GM12891 (cell line): Measurements from ENCODE around the gene FBXL13.

Source experiments
- DNase-seq: peaks from one replicate; pipeline ENCODE4 v3.0.0; 2011; ENCODE audit warnings: low spot score; ENCODE audit not compliant: insufficient read length
- FAIRE-seq: peaks from 2 replicates; lab custom pipeline; 2011; peaks lifted over from hg19 to GRCh38; lab: Jason Lieb, UNC
- PAX5 ChIP-seq: IDR thresholded peaks from 2 replicates; pipeline ENCODE4 v1.6.1; 2011; ENCODE audit warnings: low read length, moderate library complexity, mild to moderate bottlenecking; ENCODE audit not compliant: insufficient read depth, severe bottlenecking
- POLR2A ChIP-seq: IDR thresholded peaks from 2 replicates; pipeline ENCODE4 v1.6.1; 2011; ENCODE audit warnings: low read depth, low read length, control low read depth
- POLR2AphosphoS5 ChIP-seq: IDR thresholded peaks from 2 replicates; pipeline ENCODE4 v1.6.1; 2011; ENCODE audit warnings: low read depth, low read length, control low read depth
- POU2F2 ChIP-seq: IDR thresholded peaks from 2 replicates; pipeline ENCODE4 v1.6.1; 2011; ENCODE audit warnings: low read depth, mild to moderate bottlenecking, control low read depth, low read length, moderate library complexity
- SPI1 ChIP-seq: IDR thresholded peaks from 2 replicates; pipeline ENCODE4 v1.6.1; 2011; ENCODE audit warnings: low read depth, low read length, control low read depth
- TAF1 ChIP-seq: IDR thresholded peaks from 2 replicates; pipeline ENCODE4 v1.6.1; 2011; ENCODE audit warnings: low read depth, low read length, control low read depth

Gene FBXL13

DNA sequence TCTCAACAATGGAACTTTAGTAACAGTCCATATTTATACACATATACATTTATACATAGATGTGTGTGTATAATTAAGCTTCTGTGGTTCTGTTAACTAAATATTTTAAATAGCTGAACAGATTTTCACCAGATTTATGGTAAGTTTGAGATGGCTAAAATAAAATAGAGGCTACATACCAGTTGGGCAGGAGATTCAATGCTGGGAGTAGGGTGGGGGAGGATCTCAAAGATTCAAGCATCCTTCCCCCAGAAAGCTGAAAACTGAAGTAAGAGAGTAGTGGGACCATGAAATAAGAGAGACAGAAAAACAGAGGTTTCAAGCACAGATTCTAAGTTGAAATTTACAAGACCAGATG lies 147.8 kb downstream of the FBXL13 start:
- no peak for FAIRE-seq

DNA sequence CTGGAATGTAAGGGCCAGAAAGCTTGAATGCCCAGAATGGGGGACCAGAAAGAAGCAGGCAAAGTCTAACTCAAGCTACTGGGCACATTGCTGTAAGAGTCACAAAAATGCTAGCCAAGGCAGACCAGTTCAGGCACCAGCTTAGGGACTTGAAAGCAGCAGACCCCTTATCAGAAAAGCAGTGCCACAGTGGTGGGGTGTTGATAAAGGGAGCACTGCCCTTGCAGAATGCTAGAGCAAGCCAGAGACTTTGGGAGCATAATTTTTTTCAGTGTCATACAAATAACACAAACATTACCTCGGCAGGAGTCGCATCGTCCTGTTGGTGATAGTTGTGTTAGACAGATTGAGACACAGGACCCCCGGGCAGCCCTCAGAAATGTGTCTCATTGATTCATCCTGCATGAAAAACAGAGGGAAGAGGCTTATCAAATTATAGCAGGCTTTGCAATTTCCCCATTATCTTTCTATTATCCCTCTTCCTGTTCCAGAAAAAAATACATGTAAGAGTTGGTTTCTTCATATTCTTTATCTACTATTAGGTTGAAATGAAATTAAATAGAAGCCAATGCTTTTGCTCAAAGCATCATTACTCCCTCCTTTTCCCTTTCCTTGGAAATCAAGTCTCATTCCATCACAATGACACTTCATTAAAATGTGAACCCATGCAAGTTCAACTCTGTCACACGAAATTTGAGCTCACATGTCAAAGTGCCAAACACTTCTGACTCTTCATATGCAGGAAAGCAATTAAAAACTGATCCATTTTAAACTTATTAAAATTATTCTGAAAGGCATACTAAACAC lies 148.4 kb downstream of the FBXL13 start:
- DNase-seq (no peak), FAIRE-seq (no peak)
- TF ChIP-seq SPI1 = no peak
- TF ChIP-seq POLR2AphosphoS5 = no peak
- no peak for TF ChIP-seq TAF1
- TF ChIP-seq POLR2A = no peak
- TF ChIP-seq PAX5 = no peak
- no peak for TF ChIP-seq POU2F2

More for the DNA sequence above, 147.8 kb downstream of the FBXL13 start:
- DNase-seq = no peak
- no peak for TF ChIP-seq PAX5
- TF ChIP-seq POU2F2 = no peak
- no peak for TF ChIP-seq TAF1
- no peak for TF ChIP-seq POLR2AphosphoS5
- TF ChIP-seq SPI1 = no peak

DNA sequence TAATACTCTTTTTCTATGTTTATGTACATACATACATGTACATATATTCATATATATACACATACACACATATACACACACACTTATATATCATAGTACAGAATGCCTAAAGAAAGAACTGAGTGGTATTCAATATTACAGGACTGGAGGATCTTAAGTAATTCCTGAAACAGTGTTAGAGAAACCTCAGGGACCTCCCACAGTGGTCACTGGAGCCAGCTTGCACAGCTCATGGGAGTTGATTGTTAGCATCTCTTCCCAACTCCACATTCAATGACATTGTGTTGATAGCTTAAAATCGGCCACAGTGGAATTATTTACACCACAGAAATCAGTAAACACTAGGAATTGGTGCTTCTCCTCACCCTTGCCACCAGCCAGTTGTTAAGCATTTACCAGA lies 155.8 kb downstream of the FBXL13 start:
- TF ChIP-seq POLR2A (no peak), TAF1 (no peak), SPI1 (no peak), POLR2AphosphoS5 (no peak), POU2F2 (no peak), PAX5 (no peak)
- FAIRE-seq (no peak), DNase-seq (no peak)

DNA sequence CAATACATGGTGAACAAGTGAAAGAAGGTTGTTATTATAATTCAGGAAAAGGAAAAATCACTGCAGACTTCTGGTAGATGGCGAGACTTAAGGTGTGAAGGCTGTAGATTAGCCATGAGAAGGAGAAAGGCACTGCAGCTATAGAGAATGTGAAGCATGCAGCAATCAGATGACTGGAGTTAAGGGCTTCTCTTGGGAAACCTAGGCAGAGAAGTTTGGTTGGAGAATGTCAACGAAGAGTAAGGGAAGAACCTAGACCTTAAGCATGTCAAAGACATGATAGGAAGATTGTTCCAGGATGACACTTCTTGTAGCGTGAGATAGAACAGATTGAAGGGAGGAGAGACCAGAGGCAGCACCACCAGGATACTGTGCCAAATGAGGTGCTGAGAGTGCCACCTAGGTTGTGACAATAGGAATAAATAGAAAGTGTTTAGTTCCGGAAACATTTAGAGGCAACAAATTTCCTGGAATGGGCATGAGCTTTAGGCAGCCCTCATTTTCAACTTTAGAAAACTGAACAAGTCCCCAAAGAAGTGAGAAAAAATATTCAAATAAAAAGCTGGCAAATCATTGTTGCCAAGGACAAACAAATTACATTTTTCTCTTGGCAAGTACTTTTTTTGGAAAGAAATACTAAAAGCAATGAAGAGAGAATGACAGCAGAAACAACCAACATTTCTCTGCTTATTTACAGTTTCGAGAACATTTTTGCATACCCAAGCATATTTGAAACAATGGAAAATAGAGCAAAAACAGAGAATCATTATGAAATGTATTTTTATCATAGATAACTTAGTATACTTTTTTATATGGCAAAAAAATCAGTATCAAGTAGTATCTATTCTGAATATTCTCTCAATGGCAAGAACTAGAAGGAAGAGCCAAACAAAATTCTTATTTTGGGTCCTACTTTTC lies 156.9 kb downstream of the FBXL13 start:
- no peak for DNase-seq
- no peak for TF ChIP-seq POU2F2
- TF ChIP-seq SPI1 = no peak
- no peak for TF ChIP-seq TAF1
- TF ChIP-seq POLR2A = no peak
- no peak for TF ChIP-seq PAX5
- no peak for FAIRE-seq

DNA sequence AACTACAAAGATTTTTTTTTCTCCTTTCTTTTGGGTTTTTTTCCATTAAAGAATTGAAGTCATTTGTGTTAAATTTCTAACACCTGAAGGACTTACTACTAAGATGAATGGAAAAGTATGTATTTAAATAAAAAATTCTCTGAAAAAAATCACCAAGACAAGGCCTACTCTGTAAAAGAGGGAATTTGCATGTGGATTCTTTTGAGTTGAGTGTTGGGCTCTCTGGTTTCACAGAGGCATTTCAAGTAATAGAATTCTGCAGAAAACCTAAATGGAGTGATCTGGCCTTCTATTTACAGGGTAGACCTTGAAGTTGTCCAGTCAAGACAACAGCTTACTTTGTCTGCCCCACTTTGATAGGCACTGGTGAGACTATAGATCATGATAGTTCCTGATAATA lies 157.7 kb downstream of the FBXL13 start:
- DNase-seq = no peak
- TF ChIP-seq TAF1 (no peak), SPI1 (no peak), POLR2A (no peak)
- no peak for FAIRE-seq

- no peak for TF ChIP-seq POLR2AphosphoS5
- no peak for TF ChIP-seq PAX5
- no peak for TF ChIP-seq TAF1
- no peak for TF ChIP-seq SPI1
- no peak for TF ChIP-seq POLR2A
- no peak for TF ChIP-seq POU2F2
- FAIRE-seq (no peak), DNase-seq (no peak)
Observed at GRCh38 chr7:102916426-102916825, 158.2 kb downstream of the FBXL13 start.

- no peak for DNase-seq
- no peak for FAIRE-seq
- TF ChIP-seq POU2F2 = no peak
- no peak for TF ChIP-seq POLR2AphosphoS5
- no peak for TF ChIP-seq POLR2A
- no peak for TF ChIP-seq TAF1
- no peak for TF ChIP-seq PAX5
- TF ChIP-seq SPI1 = no peak
Observed at GRCh38 chr7:102914585-102914984, 160.0 kb downstream of the FBXL13 start.

- TF ChIP-seq SPI1 (no peak), PAX5 (no peak), TAF1 (no peak), POLR2AphosphoS5 (no peak), POU2F2 (no peak), POLR2A (no peak)
- DNase-seq = no peak
- FAIRE-seq = no peak
Observed at GRCh38 chr7:102913826-102914225, 160.8 kb downstream of the FBXL13 start.

- DNase-seq (no peak), FAIRE-seq (no peak)
- no peak for TF ChIP-seq POLR2AphosphoS5
- no peak for TF ChIP-seq SPI1
- TF ChIP-seq PAX5 = no peak
- no peak for TF ChIP-seq POLR2A
- TF ChIP-seq POU2F2 = no peak
- no peak for TF ChIP-seq TAF1
Observed at GRCh38 chr7:102912742-102913141, 161.9 kb downstream of the FBXL13 start, which contains the start of gene LRRC17. TSS of gene LRRC17 (plus strand) at chr7:102913000. CDS start at chr7:102933914, 20,914 bp downstream.
